Measurements from ENCODE around the gene MYL6B.

DNA sequence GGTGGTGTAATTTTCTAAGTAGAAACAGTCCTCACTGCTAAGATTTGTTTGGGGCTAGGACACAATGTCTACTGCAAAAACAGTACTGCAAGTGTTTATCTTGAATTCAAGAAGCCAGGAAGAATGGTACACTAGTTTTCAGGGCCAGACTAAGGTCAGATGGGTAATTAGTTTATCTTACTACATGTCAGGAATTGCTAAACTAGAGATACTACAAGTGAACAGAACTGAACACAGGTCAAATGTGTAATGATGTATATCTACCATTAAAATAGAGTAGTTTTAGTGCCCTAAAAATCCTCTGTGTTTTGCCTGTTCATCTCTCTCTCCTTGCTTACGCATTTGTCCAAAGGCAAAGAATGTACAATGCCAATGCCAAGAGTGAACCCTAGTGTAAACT, 38.3 kb upstream of the MYL6B start:
- TF ChIP-seq, protein P1, sequence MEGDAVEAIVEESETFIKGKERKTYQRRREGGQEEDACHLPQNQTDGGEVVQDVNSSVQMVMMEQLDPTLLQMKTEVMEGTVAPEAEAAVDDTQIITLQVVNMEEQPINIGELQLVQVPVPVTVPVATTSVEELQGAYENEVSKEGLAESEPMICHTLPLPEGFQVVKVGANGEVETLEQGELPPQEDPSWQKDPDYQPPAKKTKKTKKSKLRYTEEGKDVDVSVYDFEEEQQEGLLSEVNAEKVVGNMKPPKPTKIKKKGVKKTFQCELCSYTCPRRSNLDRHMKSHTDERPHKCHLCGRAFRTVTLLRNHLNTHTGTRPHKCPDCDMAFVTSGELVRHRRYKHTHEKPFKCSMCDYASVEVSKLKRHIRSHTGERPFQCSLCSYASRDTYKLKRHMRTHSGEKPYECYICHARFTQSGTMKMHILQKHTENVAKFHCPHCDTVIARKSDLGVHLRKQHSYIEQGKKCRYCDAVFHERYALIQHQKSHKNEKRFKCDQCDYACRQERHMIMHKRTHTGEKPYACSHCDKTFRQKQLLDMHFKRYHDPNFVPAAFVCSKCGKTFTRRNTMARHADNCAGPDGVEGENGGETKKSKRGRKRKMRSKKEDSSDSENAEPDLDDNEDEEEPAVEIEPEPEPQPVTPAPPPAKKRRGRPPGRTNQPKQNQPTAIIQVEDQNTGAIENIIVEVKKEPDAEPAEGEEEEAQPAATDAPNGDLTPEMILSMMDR (conservative IDR thresholded peaks at IDR 0.05; ENCODE audit: low read length), result no peak
- TF ChIP-seq EZH2phosphoT487 (IDR thresholded peaks at IDR 0.05; ENCODE audit: borderline replicate concordance, low read depth, low read length), result no peak
